Thyroid gland (tissue), 4 donors: ENCODE data around the gene OXA1L.
"Not testable (repeated sequence)": the region's sequence is repeated elsewhere in the genome, so short reads cannot be mapped to it uniquely, and the experiment has no call there.

ENCODE experiments used
- CTCF ChIP-seq, 6 experiments: fragments of 200-600 bp in 3 of 6; fragments of 450-650 bp in 3 of 6; sonication (generic) in 3 of 6; IDR thresholded peaks; one replicate each; pipeline ENCODE4 v1.5.1; 2016 to 2019; ENCODE audit warnings: antibody characterized with exemption in 6 of 6, mild to moderate bottlenecking in 2 of 6, inconsistent platforms in 1 of 6, moderate library complexity in 1 of 6
- POLR2A ChIP-seq, 2 donors: fragments of 450-650 bp; IDR thresholded peaks; one replicate each; pipeline ENCODE4 v1.6.1; 2017; ENCODE audit warnings: antibody characterized with exemption in 2 of 2, mild to moderate bottlenecking in 2 of 2, moderate library complexity in 1 of 2

- not testable (repeated sequence) for TF ChIP-seq CTCF, POLR2A (IDR thresholded peaks at IDR 0.05)
Observed at GRCh38 chr14:22732062-22732461, 34.4 kb upstream of the OXA1L start.
